ENCODE data around the gene MYO16. TPM values are rescaled to one million over a fixed set of nuclear protein-coding genes. Genes with fewer than 3 reads are reported as not detected.

Gene MYO16
- total and polyA plus RNA-seq, 2 donors (not counting 1 experiment from before 2014, with no cell fraction given) = under 0.01 to 0.01 TPM

GRCh38 chr13:109119896-109120295 is 490.5 kb downstream of the MYO16 start:
- Histone ChIP-seq H3K9ac (ENCODE audit: insufficient read depth, low read length) (no peak overlapping the region), H3K9me3 (ENCODE audit: control insufficient read depth, insufficient read depth, low read depth, low read length) (no peaks in the 10 kb centered on the region), H2AFZ (ENCODE audit: low read length) (no peak overlapping the region), H3K36me3 (ENCODE audit: control insufficient read depth, insufficient read depth, low read length) (no peaks in the 10 kb centered on the region), H3K4me1 (ENCODE audit: control insufficient read depth, extremely low read depth, insufficient read depth, low read length) (no peaks in the 10 kb centered on the region), H3K27me3 (ENCODE audit: control insufficient read depth, insufficient read depth, low read length) (no peaks in the 10 kb centered on the region), H3K79me2 (ENCODE audit: control insufficient read depth, insufficient read depth, low read length) (no peaks in the 10 kb centered on the region), H3K4me3 (replicated peaks in 1 of 4; ENCODE audit: control extremely low read depth in 1 of 4, insufficient read depth in 1 of 4, low read depth in 3 of 4, low read length in 4 of 4) (no peak overlapping the region), H3K4me2 (ENCODE audit: extremely low read depth, insufficient read depth, low read length) (no peak overlapping the region), H3K27ac (ENCODE audit: insufficient read depth, low read length) (no peak overlapping the region), H4K20me1 (ENCODE audit: control insufficient read depth, extremely low read depth, insufficient read depth, low read length) (no peaks in the 10 kb centered on the region)
- peak in 1 of 2 donors; percentile 9 for DNase-seq (ENCODE audit: low read depth in 2 of 2)
- TF ChIP-seq EZH2 (IDR thresholded peaks at IDR 0.05; ENCODE audit: low read length, missing control alignments) (no peak), CTCF (conservative IDR thresholded peaks at IDR 0.05 in 1 of 2, IDR thresholded peaks at IDR 0.05 in 1 of 2; ENCODE audit: low read depth in 1 of 2, low read length in 2 of 2) (no peak)

DNA sequence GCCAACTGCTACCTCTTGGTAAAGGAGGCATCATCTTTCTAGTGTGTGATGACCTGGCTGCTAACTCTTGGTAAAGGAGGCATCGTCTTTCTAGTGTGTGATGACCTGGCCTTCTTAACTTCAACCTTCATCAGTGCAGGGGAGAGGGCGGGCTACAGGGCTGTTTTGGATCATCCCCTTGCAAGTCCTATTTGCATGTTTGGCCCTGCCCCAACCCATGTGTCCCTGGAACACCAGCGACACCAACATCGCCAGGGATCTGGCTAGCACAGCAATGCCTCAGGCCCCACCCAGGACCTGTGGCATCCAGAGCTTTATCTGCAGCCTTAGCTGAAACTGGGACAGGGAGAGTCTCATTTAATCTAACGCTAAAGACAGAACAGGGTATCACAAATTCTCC is 492.4 kb downstream of the MYO16 start:
- no peak overlapping the region for H3K9ac ChIP-seq (ENCODE audit: insufficient read depth, low read length)
- DNase-seq (ENCODE audit: low read depth in 2 of 2) = no peak
- H3K4me3 ChIP-seq (replicated peaks in 1 of 4; ENCODE audit: control extremely low read depth in 1 of 4, insufficient read depth in 1 of 4, low read depth in 3 of 4, low read length in 4 of 4) = no peak overlapping the region
- no peaks in the 10 kb centered on the region for H3K79me2 ChIP-seq (ENCODE audit: control insufficient read depth, insufficient read depth, low read length)
- H3K27ac ChIP-seq (ENCODE audit: insufficient read depth, low read length) = no peak overlapping the region
- no peaks in the 10 kb centered on the region for H3K4me1 ChIP-seq (ENCODE audit: control insufficient read depth, extremely low read depth, insufficient read depth, low read length)
- no peak overlapping the region for H3K4me2 ChIP-seq (ENCODE audit: extremely low read depth, insufficient read depth, low read length)
- no peaks in the 10 kb centered on the region for H3K9me3 ChIP-seq (ENCODE audit: control insufficient read depth, insufficient read depth, low read depth, low read length)
- H3K36me3 ChIP-seq (ENCODE audit: control insufficient read depth, insufficient read depth, low read length) = no peaks in the 10 kb centered on the region
- TF ChIP-seq CTCF (conservative IDR thresholded peaks at IDR 0.05 in 1 of 2, IDR thresholded peaks at IDR 0.05 in 1 of 2; ENCODE audit: low read depth in 1 of 2, low read length in 2 of 2) = no peak
- TF ChIP-seq EZH2 (IDR thresholded peaks at IDR 0.05; ENCODE audit: low read length, missing control alignments) = no peak
- no peaks in the 10 kb centered on the region for H3K27me3 ChIP-seq (ENCODE audit: control insufficient read depth, insufficient read depth, low read length)
- H4K20me1 ChIP-seq (ENCODE audit: control insufficient read depth, extremely low read depth, insufficient read depth, low read length) = no peaks in the 10 kb centered on the region
- no peak overlapping the region for H2AFZ ChIP-seq (ENCODE audit: low read length)

DNA sequence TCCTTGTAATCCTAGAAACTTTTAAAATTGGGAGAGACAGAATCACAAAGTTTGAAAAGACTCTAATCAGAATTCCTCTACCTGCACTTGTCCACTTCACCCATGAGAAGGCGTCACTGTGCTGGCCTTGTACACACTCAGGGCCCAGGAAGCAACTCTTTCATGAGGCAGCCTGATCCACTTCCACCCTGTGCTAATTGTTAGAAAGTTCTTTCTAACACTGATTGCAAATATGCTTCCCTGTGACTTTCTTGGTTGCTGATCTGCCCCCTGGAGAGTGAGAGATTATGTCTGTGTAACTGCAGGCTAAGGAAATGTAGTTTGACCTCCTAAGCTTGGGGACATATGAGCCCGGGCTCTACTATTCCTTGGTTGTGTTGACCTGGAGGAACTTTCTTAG is 494.6 kb downstream of the MYO16 start:
- Histone ChIP-seq H2AFZ (ENCODE audit: low read length) (no peak overlapping the region), H3K79me2 (ENCODE audit: control insufficient read depth, insufficient read depth, low read length) (no peaks in the 10 kb centered on the region), H4K20me1 (ENCODE audit: control insufficient read depth, extremely low read depth, insufficient read depth, low read length) (no peaks in the 10 kb centered on the region), H3K4me3 (replicated peaks in 1 of 4; ENCODE audit: control extremely low read depth in 1 of 4, insufficient read depth in 1 of 4, low read depth in 3 of 4, low read length in 4 of 4) (no peak overlapping the region), H3K9me3 (ENCODE audit: control insufficient read depth, insufficient read depth, low read depth, low read length) (no peaks in the 10 kb centered on the region), H3K27me3 (ENCODE audit: control insufficient read depth, insufficient read depth, low read length) (no peaks in the 10 kb centered on the region), H3K4me1 (ENCODE audit: control insufficient read depth, extremely low read depth, insufficient read depth, low read length) (no peaks in the 10 kb centered on the region), H3K27ac (ENCODE audit: insufficient read depth, low read length) (no peak overlapping the region), H3K4me2 (ENCODE audit: extremely low read depth, insufficient read depth, low read length) (no peak overlapping the region), H3K9ac (ENCODE audit: insufficient read depth, low read length) (no peak overlapping the region), H3K36me3 (ENCODE audit: control insufficient read depth, insufficient read depth, low read length) (no peaks in the 10 kb centered on the region)
- TF ChIP-seq EZH2 (IDR thresholded peaks at IDR 0.05; ENCODE audit: low read length, missing control alignments) = no peak
- no peak for TF ChIP-seq CTCF (conservative IDR thresholded peaks at IDR 0.05 in 1 of 2, IDR thresholded peaks at IDR 0.05 in 1 of 2; ENCODE audit: low read depth in 1 of 2, low read length in 2 of 2)
- no peak for DNase-seq (ENCODE audit: low read depth in 2 of 2)
